GM21717 (cell line): ENCODE measurements around the gene ALOX5.
"Not testable (repeated sequence)": the region's sequence is repeated elsewhere in the genome, so short reads cannot be mapped to it uniquely, and the experiment has no call there.

ENCODE experiments used
- ATAC-seq: cut with Tn5 transposase; IDR thresholded peaks from one replicate; pipeline ENCODE4 v1.9.1; 2021; ENCODE audit warnings: mild to moderate bottlenecking, moderate library complexity; ENCODE audit not compliant: unreplicated experiment

Gene ALOX5

GRCh38 chr10:45373576-45374349 lies at the start of gene ALOX5:
Gene ALOX5 (plus strand): TSS chr10:45374216. CDS start chr10:45374280, 64 bp downstream.
- ATAC-seq: peak; percentile 50

- ATAC-seq: no peak
Observed at GRCh38 chr10:45325116-45325515, 48.9 kb upstream of the ALOX5 start.

- ATAC-seq: not testable (repeated sequence)
Observed at GRCh38 chr10:45326864-45327263, 47.2 kb upstream of the ALOX5 start.

GRCh38 chr10:45331824-45332223 lies 42.2 kb upstream of the ALOX5 start:
- not testable (repeated sequence) for ATAC-seq

- ATAC-seq: no peak
Observed at GRCh38 chr10:45339894-45340293, 34.1 kb upstream of the ALOX5 start.

GRCh38 chr10:45340420-45340819 lies 33.6 kb upstream of the ALOX5 start:
- ATAC-seq: not testable (repeated sequence)

GRCh38 chr10:45346652-45347335 lies 27.2 kb upstream of the ALOX5 start:
- ATAC-seq: not testable (repeated sequence)

- not testable (repeated sequence) for ATAC-seq
Observed at GRCh38 chr10:45347464-45347863, 26.6 kb upstream of the ALOX5 start.

GRCh38 chr10:45348196-45348765 lies 25.7 kb upstream of the ALOX5 start:
- not testable (repeated sequence) for ATAC-seq

GRCh38 chr10:45353186-45353585 lies 20.8 kb upstream of the ALOX5 start:
- peak; percentile 68 for ATAC-seq

GRCh38 chr10:45354261-45354660 lies 19.8 kb upstream of the ALOX5 start:
- ATAC-seq: peak; percentile 59

GRCh38 chr10:45355494-45355893 lies 18.5 kb upstream of the ALOX5 start:
- no peak for ATAC-seq

- not testable (repeated sequence) for ATAC-seq
Observed at GRCh38 chr10:45358961-45359360, 15.1 kb upstream of the ALOX5 start.

- ATAC-seq: not testable (repeated sequence)
Observed at GRCh38 chr10:45361983-45362799, 11.8 kb upstream of the ALOX5 start.

GRCh38 chr10:45367643-45368042 lies 6.4 kb upstream of the ALOX5 start:
- ATAC-seq: not testable (repeated sequence)

GRCh38 chr10:45368181-45368580 lies 5.8 kb upstream of the ALOX5 start:
- no peak for ATAC-seq

- no peak for ATAC-seq
Observed at GRCh38 chr10:45370202-45370955, 3.6 kb upstream of the ALOX5 start.

- ATAC-seq: no peak
Observed at GRCh38 chr10:45371560-45371959, 2.5 kb upstream of the ALOX5 start.

- no peak for ATAC-seq
Observed at GRCh38 chr10:45372251-45372951, 1.6 kb upstream of the ALOX5 start.
